LNCaP clone FGC (cell line): ENCODE data around the gene ANKRD6.
A peak's percentile ranks its signal among the peaks of the same experiment; 100 is the strongest.

ENCODE experiments used
- DNase-seq: peaks from one replicate; pipeline ENCODE4 v3.0.0-alpha.2; 2011; ENCODE audit warnings: low read depth
- H3K4me3 ChIP-seq: 2 replicates; pipeline ENCODE4 v1.5.1; 2011; ENCODE audit warnings: mild to moderate bottlenecking, low read depth, low read length, control low read depth
- TF ChIP-seq, protein P1 (sequence below): IDR thresholded peaks from 2 replicates; pipeline ENCODE4 v1.5.1; 2012; ENCODE audit warnings: mild to moderate bottlenecking; ENCODE audit not compliant: control insufficient read depth, insufficient read depth; ENCODE audit errors: extremely low read depth

ANKRD6 gene

DNA sequence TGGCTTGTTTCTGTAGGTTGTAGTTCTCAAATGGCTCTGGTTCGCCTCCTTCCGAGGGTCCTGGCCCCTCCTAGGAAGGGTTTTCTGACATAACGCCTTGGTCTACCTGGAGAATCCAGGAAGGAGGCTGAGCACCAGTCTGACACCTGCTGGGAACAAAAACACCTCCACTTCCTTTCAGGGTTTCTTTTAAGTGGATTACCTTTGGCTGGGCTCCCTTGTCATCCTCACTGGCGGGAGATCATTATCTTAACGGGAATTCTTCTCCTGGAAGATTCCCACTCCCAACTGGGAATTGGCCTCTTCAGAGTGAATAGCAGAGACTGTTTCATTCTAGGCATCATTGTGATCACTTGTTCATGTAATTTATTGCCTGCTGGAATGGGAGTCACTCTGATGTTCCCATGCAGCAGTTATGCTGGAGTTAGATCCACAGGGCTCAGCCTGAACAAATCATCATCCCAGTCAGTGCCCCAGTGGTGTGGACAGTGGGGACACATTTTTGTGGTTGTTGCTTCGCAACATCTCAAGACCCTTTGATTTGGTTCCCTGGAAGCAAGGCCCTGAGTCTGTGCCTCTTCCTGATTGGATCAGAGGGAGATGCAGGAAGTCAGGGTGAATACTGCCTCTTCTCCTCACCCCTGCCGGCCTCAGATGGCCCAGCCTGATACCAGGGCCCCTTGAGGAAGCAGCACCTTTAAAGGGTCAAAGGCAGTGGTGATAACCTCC is 156.5 kb downstream of the ANKRD6 start:
- no peak overlapping the region for H3K4me3 ChIP-seq
- TF ChIP-seq, protein P1, sequence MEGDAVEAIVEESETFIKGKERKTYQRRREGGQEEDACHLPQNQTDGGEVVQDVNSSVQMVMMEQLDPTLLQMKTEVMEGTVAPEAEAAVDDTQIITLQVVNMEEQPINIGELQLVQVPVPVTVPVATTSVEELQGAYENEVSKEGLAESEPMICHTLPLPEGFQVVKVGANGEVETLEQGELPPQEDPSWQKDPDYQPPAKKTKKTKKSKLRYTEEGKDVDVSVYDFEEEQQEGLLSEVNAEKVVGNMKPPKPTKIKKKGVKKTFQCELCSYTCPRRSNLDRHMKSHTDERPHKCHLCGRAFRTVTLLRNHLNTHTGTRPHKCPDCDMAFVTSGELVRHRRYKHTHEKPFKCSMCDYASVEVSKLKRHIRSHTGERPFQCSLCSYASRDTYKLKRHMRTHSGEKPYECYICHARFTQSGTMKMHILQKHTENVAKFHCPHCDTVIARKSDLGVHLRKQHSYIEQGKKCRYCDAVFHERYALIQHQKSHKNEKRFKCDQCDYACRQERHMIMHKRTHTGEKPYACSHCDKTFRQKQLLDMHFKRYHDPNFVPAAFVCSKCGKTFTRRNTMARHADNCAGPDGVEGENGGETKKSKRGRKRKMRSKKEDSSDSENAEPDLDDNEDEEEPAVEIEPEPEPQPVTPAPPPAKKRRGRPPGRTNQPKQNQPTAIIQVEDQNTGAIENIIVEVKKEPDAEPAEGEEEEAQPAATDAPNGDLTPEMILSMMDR = no peak
- DNase-seq = no peak

DNA sequence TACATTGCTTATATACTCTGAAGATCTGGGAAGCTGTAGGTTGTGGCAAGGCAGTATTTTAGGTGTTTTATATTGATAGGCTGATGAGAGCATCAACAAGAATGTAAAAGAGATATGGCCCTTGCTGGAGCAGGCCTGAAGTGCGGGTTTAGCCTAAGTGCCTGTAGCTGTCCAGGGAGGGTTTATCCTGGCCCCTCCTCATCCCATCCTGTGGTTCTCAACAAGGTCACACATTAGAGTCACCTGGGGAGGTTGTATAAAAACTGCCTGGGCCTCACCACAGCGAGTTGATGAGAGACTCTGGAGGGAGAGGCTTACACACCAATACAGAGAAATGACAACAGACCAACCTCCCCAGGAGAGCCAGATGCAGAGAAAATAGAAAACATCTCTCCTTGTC is 157.2 kb downstream of the ANKRD6 start:
- DNase-seq = no peak
- TF ChIP-seq, protein P1 = no peak
- no peak overlapping the region for H3K4me3 ChIP-seq

DNA sequence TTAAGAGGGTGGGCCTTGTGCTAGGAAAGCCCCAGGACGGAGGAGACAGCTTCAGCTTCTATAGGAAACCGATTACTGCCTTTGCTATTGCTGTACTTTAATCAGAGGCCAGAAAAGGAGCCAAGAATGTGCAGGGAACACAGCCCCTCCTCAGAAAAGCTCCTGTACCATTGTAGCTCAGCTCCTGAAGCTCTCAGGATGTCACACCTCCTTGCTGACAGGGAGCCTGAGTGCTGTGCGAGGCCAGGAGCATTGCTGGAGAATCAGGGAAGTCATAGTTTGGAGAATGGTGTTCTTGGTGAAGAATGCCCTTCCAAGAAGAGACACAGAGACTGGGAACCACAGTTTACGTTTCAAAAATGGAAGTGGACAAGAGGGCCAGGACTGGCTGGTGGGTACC is 158.8 kb downstream of the ANKRD6 start:
- no peak for DNase-seq
- TF ChIP-seq, protein P1 = no peak
- no peak overlapping the region for H3K4me3 ChIP-seq

GRCh38 chr6:89596056-89596455 is 163.1 kb downstream of the ANKRD6 start:
- TF ChIP-seq, protein P1 = no peak
- DNase-seq = no peak
- no peak overlapping the region for H3K4me3 ChIP-seq

DNA sequence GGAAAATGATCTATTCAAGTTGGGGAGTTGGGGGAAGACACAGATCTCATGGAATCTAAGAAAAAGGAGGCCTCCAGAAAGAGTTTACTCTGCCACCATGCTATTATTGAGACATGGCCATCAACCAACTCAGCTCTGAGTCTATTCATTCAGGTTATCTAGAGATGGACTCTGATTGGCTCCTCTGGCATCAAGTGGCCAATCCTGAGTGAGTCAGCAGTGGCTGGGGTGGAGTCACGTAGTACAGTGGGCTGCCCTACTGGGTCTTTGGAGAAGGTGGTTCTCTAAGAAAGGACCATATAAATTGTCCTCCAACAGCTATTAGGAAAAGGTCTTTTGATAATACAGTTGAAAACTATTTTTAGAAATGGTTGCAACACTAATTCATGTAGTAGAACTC is 163.5 kb downstream of the ANKRD6 start:
- no peak for DNase-seq
- TF ChIP-seq, protein P1 = no peak
- H3K4me3 ChIP-seq = no peak overlapping the region

DNA sequence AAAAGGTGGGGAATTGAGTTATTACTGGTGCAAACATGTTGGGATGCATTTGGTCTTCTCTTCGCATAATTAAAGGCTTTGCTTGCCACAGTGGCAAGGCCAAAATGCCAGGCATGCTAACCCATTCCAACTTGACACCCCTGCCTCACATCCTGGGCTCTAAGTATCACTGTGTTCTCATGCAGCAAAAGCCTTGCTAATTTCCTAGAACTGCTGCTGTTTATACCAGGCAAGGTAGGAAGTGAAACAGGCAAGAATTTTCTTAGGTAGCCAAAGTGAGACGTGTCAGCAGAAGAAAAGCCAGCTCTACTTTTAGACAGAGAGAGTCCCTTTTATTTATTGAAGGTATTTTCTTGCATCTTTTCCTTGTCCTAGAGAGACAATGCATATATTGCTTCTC is 164.4 kb downstream of the ANKRD6 start:
- no peak overlapping the region for H3K4me3 ChIP-seq
- TF ChIP-seq, protein P1 = no peak
- DNase-seq = no peak

GRCh38 chr6:89597988-89598387 is 165.0 kb downstream of the ANKRD6 start:
- H3K4me3 ChIP-seq = no peak overlapping the region
- TF ChIP-seq, protein P1 = peak; percentile 39
- peak; percentile 55 for DNase-seq
